GM12892 (cell line): ENCODE measurements around the gene PLCD3.

Experiments
- POLR2A ChIP-seq: IDR thresholded peaks from 2 replicates; pipeline ENCODE4 v1.6.1; 2011; ENCODE audit warnings: low read depth, low read length, control low read depth
- TAF1 ChIP-seq: IDR thresholded peaks from 2 replicates; pipeline ENCODE4 v1.6.1; 2011; ENCODE audit warnings: low read depth, mild to moderate bottlenecking, control low read depth, low read length, borderline replicate concordance

DNA sequence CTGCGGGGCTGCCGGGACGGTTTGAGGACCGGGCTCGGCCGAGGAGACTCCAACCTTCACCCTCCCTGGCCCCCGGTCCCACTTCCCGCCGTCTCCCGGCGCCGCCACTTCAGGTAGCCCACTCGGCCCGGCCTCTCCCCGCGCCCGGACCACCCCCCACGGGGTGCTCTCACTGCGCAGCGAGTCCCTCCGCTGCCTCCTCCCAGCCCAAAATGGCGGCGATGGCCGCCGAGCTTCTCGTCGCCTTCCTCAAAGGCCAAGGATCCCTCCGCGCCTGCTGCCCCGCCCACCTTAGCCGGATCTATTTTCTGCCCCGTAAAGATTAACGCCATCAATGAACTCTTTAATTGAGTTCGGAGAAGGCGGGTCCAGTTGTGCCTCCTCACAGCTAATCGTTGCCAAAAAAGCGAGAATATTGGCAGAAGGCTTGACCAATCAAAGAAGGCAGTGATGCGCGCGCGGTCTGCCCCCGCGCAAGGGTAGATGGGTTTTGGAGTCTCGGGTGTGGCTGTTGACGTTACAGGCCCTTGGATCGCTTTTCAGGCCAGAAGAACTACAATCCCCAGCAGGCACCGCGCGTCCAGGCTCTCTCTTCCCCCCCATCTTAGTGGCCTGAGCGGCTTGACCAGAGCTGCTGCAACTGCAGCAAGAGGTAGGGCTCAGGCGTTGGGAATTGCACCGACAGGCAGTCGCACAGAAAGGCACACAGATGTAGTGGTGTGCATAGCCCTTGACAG lies 29.1 kb upstream of the PLCD3 start, which contains the start of gene HEXIM2:
- peak; percentile 93 for TF ChIP-seq POLR2A
- TF ChIP-seq TAF1: peak; percentile 98
